NCI-H1417 treated with DMSO at 0.1 percent for 48 hours (cell line): ENCODE data around the gene BNIP1.

Experiments used
- DNase-seq: peaks from one replicate; lab custom pipeline; 2025; lab: John Stamatoyannopoulos, UW

Gene BNIP1

GRCh38 chr5:173213236-173213933 is 69.1 kb downstream of the BNIP1 start:
- no peak for DNase-seq
